Trophoblast cell (in vitro differentiated cells and primary cell): ENCODE data around the gene SH3GLB2.

ENCODE experiments used
- DNase-seq, 2 donors: peaks; one replicate each; pipeline ENCODE4 v3.0.0-alpha.2; 2016
- H2AFZ ChIP-seq: 2 replicates; pipeline ENCODE4 v1.6.1; 2013; ENCODE audit warnings: low read length, moderate library complexity, mild to moderate bottlenecking; ENCODE audit not compliant: insufficient read depth, poor library complexity
- H2AK5ac ChIP-seq: 2 replicates; pipeline ENCODE4 v1.6.1; 2013; ENCODE audit warnings: mild to moderate bottlenecking, low read length
- H2BK120ac ChIP-seq: 2 replicates; pipeline ENCODE4 v1.6.1; 2013; ENCODE audit warnings: low read length, mild to moderate bottlenecking, moderate library complexity; ENCODE audit not compliant: insufficient read depth, poor library complexity
- H2BK12ac ChIP-seq: 2 replicates; pipeline ENCODE4 v1.6.1; 2013; ENCODE audit warnings: mild to moderate bottlenecking, low read length, moderate library complexity
- H2BK5ac ChIP-seq: 2 replicates; pipeline ENCODE4 v1.6.1; 2013; ENCODE audit warnings: low read length, low read depth, moderate library complexity, mild to moderate bottlenecking; ENCODE audit not compliant: poor library complexity
- H3K14ac ChIP-seq: 2 replicates; pipeline ENCODE4 v1.6.1; 2013; ENCODE audit warnings: mild to moderate bottlenecking, low read length
- H3K18ac ChIP-seq: 2 replicates; pipeline ENCODE4 v1.6.1; 2013; ENCODE audit warnings: mild to moderate bottlenecking, low read length
- H3K23ac ChIP-seq: 2 replicates; pipeline ENCODE4 v1.6.1; 2013; ENCODE audit warnings: low read length
- H3K27ac ChIP-seq: 2 replicates; pipeline ENCODE4 v1.5.1; 2013; ENCODE audit warnings: low read depth, mild to moderate bottlenecking, inconsistent platforms, low read length, moderate library complexity
- H3K27me3 ChIP-seq: 2 replicates; pipeline ENCODE4 v1.6.1; 2013; ENCODE audit warnings: inconsistent platforms, mild to moderate bottlenecking, low read length, moderate library complexity; ENCODE audit not compliant: insufficient read depth
- H3K36me3 ChIP-seq, 2 experiments: 1 replicate in 1 of 2; 2 replicates in 1 of 2; pipeline ENCODE4 v1.6.1; 2013; ENCODE audit warnings: low read length in 2 of 2, mild to moderate bottlenecking in 2 of 2, moderate library complexity in 1 of 2; ENCODE audit not compliant: insufficient read depth in 2 of 2, control insufficient read depth in 1 of 2
- H3K4ac ChIP-seq: 2 replicates; pipeline ENCODE4 v1.6.1; 2013; ENCODE audit warnings: low read depth, mild to moderate bottlenecking, low read length, moderate library complexity
- H3K4me1 ChIP-seq, 2 experiments: 1 replicate in 1 of 2; 2 replicates in 1 of 2; pipeline ENCODE4 v1.6.1; 2013; ENCODE audit warnings: low read length in 2 of 2, mild to moderate bottlenecking in 2 of 2, moderate library complexity in 1 of 2; ENCODE audit not compliant: insufficient read depth in 2 of 2, control insufficient read depth in 1 of 2
- H3K4me2 ChIP-seq: 2 replicates; pipeline ENCODE4 v1.6.1; 2013; ENCODE audit warnings: inconsistent platforms, mild to moderate bottlenecking, low read length, moderate library complexity
- H3K4me3 ChIP-seq: 2 replicates; pipeline ENCODE4 v1.5.1; 2013; ENCODE audit warnings: mild to moderate bottlenecking, low read depth, low read length, inconsistent platforms
- H3K79me1 ChIP-seq: one replicate; pipeline ENCODE4 v1.6.1; 2013; ENCODE audit warnings: low read length
- H3K79me2 ChIP-seq: 2 replicates; pipeline ENCODE4 v1.6.1; 2013; ENCODE audit warnings: low read length, mild to moderate bottlenecking; ENCODE audit not compliant: control insufficient read depth, insufficient read depth, poor library complexity
- H3K9ac ChIP-seq: 2 replicates; pipeline ENCODE4 v1.6.1; 2013; ENCODE audit warnings: mild to moderate bottlenecking, low read length
- H3K9me3 ChIP-seq: 2 replicates; pipeline ENCODE4 v1.6.1; 2013; ENCODE audit warnings: low read depth, mild to moderate bottlenecking, control low read depth, inconsistent platforms, low read length; ENCODE audit not compliant: insufficient read depth
- H4K12ac ChIP-seq: 2 replicates; pipeline ENCODE4 v1.6.1; 2013; ENCODE audit warnings: low read depth, mild to moderate bottlenecking, low read length, moderate library complexity
- H4K8ac ChIP-seq: 2 replicates; pipeline ENCODE4 v1.6.1; 2013; ENCODE audit warnings: low read depth, mild to moderate bottlenecking, low read length, moderate library complexity
- H4K91ac ChIP-seq: one replicate; pipeline ENCODE4 v1.6.1; 2013; ENCODE audit warnings: low read depth, mild to moderate bottlenecking, low read length, moderate library complexity
- WGBS: extraction: QIAGEN DNeasy Blood & Tissue Kit; methylation state at CpG from one replicate; pipeline ENCODE4 v1.1.7; 2013; ENCODE audit warnings: missing lambda C conversion rate; ENCODE audit not compliant: insufficient read length, insufficient coverage; ENCODE audit errors: extremely low coverage; 5-methylcytosine and 5-hydroxymethylcytosine counted together

The SH3GLB2 gene

DNA sequence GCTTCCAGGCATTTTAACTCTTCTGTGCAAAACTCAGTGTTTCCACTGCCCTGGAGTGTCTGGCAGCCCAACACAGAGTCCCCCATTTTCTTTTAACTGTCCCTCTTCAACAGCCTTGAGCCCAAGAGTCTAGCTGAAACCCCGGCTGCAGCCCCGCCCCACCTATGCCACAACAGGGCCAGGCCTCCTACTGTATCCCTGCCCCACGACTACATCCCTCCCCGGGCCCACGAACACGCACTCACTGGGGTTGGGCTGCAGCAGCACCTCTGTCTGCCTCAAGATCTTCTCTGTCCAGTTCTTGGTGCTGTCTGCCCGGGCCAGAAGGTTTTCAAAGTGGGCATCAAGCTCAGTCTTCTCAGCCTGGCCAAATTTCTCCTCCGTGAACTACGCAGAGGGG is 6.1 kb downstream of the SH3GLB2 start:
- peak overlapping the region; percentile 57 for H3K18ac ChIP-seq
- no peak overlapping the region for H3K4me2 ChIP-seq
- H2BK12ac ChIP-seq = no peak overlapping the region
- no peak overlapping the region for H3K4ac ChIP-seq
- H3K9me3 ChIP-seq = no peaks in the 10 kb centered on the region
- no peaks in the 10 kb centered on the region for H3K27me3 ChIP-seq
- no peak overlapping the region for H3K4me3 ChIP-seq
- peaks cover 2 to 5% of the 10 kb centered on the region in 2 experiments for H3K36me3 ChIP-seq
- no peak overlapping the region for H4K8ac ChIP-seq
- H2BK5ac ChIP-seq = no peak overlapping the region
- H4K12ac ChIP-seq = no peak overlapping the region
- H3K4me1 ChIP-seq = peaks cover 27 to 33% of the 10 kb centered on the region in 2 experiments
- H2BK120ac ChIP-seq = no peak overlapping the region
- H3K79me1 ChIP-seq = peaks cover 15% of the 10 kb centered on the region
- no peak overlapping the region for H3K23ac ChIP-seq
- H2AK5ac ChIP-seq = peak overlapping the region; percentile 13
- DNase-seq = no peak
- peak overlapping the region; percentile 20 for H3K14ac ChIP-seq
- peaks cover 7% of the 10 kb centered on the region for H3K79me2 ChIP-seq
- H2AFZ ChIP-seq = no peak overlapping the region
- H3K27ac ChIP-seq = no peak overlapping the region
- WGBS = no CpG with 5 or more reads among the region's 9 CpGs
- H4K91ac ChIP-seq = peak overlapping the region; percentile 39
- no peak overlapping the region for H3K9ac ChIP-seq

DNA sequence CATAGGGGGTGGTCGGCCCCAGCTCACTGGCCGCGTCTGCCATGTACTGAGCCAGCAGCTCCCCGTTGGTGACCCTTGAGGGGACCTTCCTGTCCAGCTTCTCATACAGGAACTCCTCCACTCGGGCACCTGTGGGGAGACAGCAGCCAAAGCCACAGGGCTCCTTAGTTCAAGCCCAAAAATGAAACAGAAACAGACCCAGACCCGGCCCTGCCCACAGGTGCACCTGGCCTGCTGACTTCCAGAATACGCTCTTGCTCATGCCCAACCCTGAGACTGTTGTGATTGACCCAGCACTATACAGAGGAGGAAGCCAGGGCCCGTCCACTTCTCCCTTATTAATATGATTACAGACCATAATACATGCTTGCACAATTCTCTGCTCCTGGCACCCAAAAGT is 7.0 kb downstream of the SH3GLB2 start:
- no peak overlapping the region for H4K12ac ChIP-seq
- no peak overlapping the region for H3K9ac ChIP-seq
- no peak overlapping the region for H3K18ac ChIP-seq
- H3K79me2 ChIP-seq = peaks cover 5% of the 10 kb centered on the region
- no peak overlapping the region for H3K14ac ChIP-seq
- H3K79me1 ChIP-seq = peaks cover 10% of the 10 kb centered on the region
- no peak for DNase-seq
- H2AK5ac ChIP-seq = no peak overlapping the region
- no CpG with 5 or more reads among the region's 8 CpGs for WGBS
- no peak overlapping the region for H4K91ac ChIP-seq
- H4K8ac ChIP-seq = no peak overlapping the region
- H2BK12ac ChIP-seq = no peak overlapping the region
- no peak overlapping the region for H3K23ac ChIP-seq
- no peak overlapping the region for H3K27ac ChIP-seq
- H2BK120ac ChIP-seq = no peak overlapping the region
- no peak overlapping the region for H2BK5ac ChIP-seq
- H3K4me2 ChIP-seq = no peak overlapping the region
- H3K9me3 ChIP-seq = no peaks in the 10 kb centered on the region
- no peak overlapping the region for H3K4me3 ChIP-seq
- peaks cover 2 to 5% of the 10 kb centered on the region in 2 experiments for H3K36me3 ChIP-seq
- peaks cover 20 to 25% of the 10 kb centered on the region in 2 experiments for H3K4me1 ChIP-seq
- H3K27me3 ChIP-seq = no peaks in the 10 kb centered on the region
- H3K4ac ChIP-seq = no peak overlapping the region
- H2AFZ ChIP-seq = no peak overlapping the region

GRCh38 chr9:129014608-129015007 is 13.5 kb downstream of the SH3GLB2 start:
- Histone ChIP-seq H3K79me2 (no peaks in the 10 kb centered on the region), H4K91ac (no peak overlapping the region), H2AFZ (no peak overlapping the region), H3K4ac (no peak overlapping the region), H4K8ac (no peak overlapping the region), H3K36me3 (peaks cover 38 to 49% of the 10 kb centered on the region in 2 experiments), H3K4me2 (no peak overlapping the region), H3K14ac (no peak overlapping the region), H3K9ac (no peak overlapping the region), H3K27me3 (no peaks in the 10 kb centered on the region), H2BK5ac (no peak overlapping the region), H3K9me3 (no peaks in the 10 kb centered on the region), H3K27ac (no peak overlapping the region), H4K12ac (no peak overlapping the region), H3K4me1 (peaks cover 28% of the 10 kb centered on the region in 2 experiments), H3K4me3 (no peak overlapping the region), H2AK5ac (no peak overlapping the region), H2BK120ac (no peak overlapping the region), H3K23ac (no peak overlapping the region), H3K79me1 (no peaks in the 10 kb centered on the region), H2BK12ac (no peak overlapping the region), H3K18ac (no peak overlapping the region)
- WGBS = no CpG with 5 or more reads among the region's 8 CpGs
- DNase-seq = no peak

- Histone ChIP-seq H3K36me3 (peaks cover 42 to 51% of the 10 kb centered on the region in 2 experiments), H4K8ac (no peak overlapping the region), H4K12ac (no peak overlapping the region), H3K4me2 (no peak overlapping the region), H2AFZ (no peak overlapping the region), H3K4me1 (peaks cover 28% of the 10 kb centered on the region in 2 experiments), H3K14ac (no peak overlapping the region), H3K79me2 (no peaks in the 10 kb centered on the region), H3K9ac (no peak overlapping the region), H2BK120ac (no peak overlapping the region), H3K4ac (no peak overlapping the region), H4K91ac (no peak overlapping the region), H3K79me1 (no peaks in the 10 kb centered on the region), H3K9me3 (no peaks in the 10 kb centered on the region), H3K23ac (no peak overlapping the region), H3K27me3 (no peaks in the 10 kb centered on the region), H3K4me3 (no peak overlapping the region), H2BK5ac (no peak overlapping the region), H3K27ac (no peak overlapping the region), H2AK5ac (no peak overlapping the region), H2BK12ac (no peak overlapping the region), H3K18ac (no peak overlapping the region)
- no CpG with 5 or more reads among the region's 11 CpGs for WGBS
- DNase-seq = no peak
Observed at GRCh38 chr9:129014124-129014523, 14.0 kb downstream of the SH3GLB2 start.
